MM.1S (cell line): ENCODE results near the gene HOXB2.

Source experiments
- CTCF ChIP-seq: fragments of 300-600 bp; sonication (generic); IDR thresholded peaks from 2 replicates; pipeline ENCODE4 v1.5.1; 2016; ENCODE audit warnings: antibody characterized with exemption, low read length, mixed read lengths
- EZH2 ChIP-seq: fragments of 300-600 bp; sonication (generic); optimal IDR thresholded peaks from 2 replicates; pipeline ENCODE3; 2017; ENCODE audit warnings: low read depth, mild to moderate bottlenecking, antibody characterized with exemption, low read length, mixed read lengths
- EZH2phosphoT487 ChIP-seq: fragments of 300-600 bp; sonication (generic); IDR thresholded peaks from 2 replicates; pipeline ENCODE4 v1.6.1; 2018; ENCODE audit warnings: antibody characterized with exemption, low read length

GRCh38 chr17:48522031-48522653, 22.8 kb downstream of the HOXB2 start:
- TF ChIP-seq CTCF (no peak), EZH2 (no peak), EZH2phosphoT487 (no peak)
